Thoracic aorta (tissue), 2 donors: ENCODE measurements around the gene RPP40. TPM values are rescaled to one million over a fixed set of nuclear protein-coding genes. Genes with fewer than 3 reads are reported as not detected.
"Not testable (repeated sequence)": the region's sequence is repeated elsewhere in the genome, so short reads cannot be mapped to it uniquely, and the experiment has no call there.

Experiments
- ATAC-seq: fragments of 150-250 bp; one replicate; pipeline ENCODE4 v1.8.0; 2017; ENCODE audit warnings: low read depth; ENCODE audit not compliant: insufficient number of reproducible peaks, low FRiP score
- DNase-seq: peaks from one replicate; pipeline ENCODE4 v3.0.0-alpha.2; 2020; ENCODE audit warnings: low spot score
- H3K27ac ChIP-seq, 2 donors: fragments of 200-600 bp; sonication (generic); 1 replicate in 1 of 2; 2 replicates in 1 of 2; pipeline ENCODE4 v1.5.1; 2016; ENCODE audit warnings: mild to moderate bottlenecking in 2 of 2, moderate library complexity in 2 of 2
- H3K27me3 ChIP-seq: fragments of 200-600 bp; sonication (generic); replicated peaks from 2 replicates; pipeline ENCODE4 v1.6.0; 2016; ENCODE audit warnings: mild to moderate bottlenecking; ENCODE audit not compliant: insufficient read depth
- H3K36me3 ChIP-seq: fragments of 200-600 bp; sonication (generic); one replicate; pipeline ENCODE4 v1.5.1; 2016
- H3K4me1 ChIP-seq, 2 donors: fragments of 200-600 bp; sonication (generic); 1 replicate in 1 of 2; 2 replicates in 1 of 2; pipeline versions ENCODE4 v1.5.1 to v1.6.0; 2016; ENCODE audit warnings: low read depth in 2 of 2, mild to moderate bottlenecking in 1 of 2; ENCODE audit not compliant: control insufficient read depth in 1 of 2
- H3K4me3 ChIP-seq: fragments of 200-600 bp; sonication (generic); 2 replicates; pipeline ENCODE4 v1.5.1; 2016; ENCODE audit warnings: mild to moderate bottlenecking
- H3K9me3 ChIP-seq: fragments of 200-600 bp; sonication (generic); 2 replicates; pipeline ENCODE4 v1.5.1; 2016
- total RNA-seq, 2 donors: library from RNA; depleted of rRNA; stranded (reverse); fragments of >200 nt; gene quantifications; one replicate each; pipeline versions ENCODE4 v1.1.0 to v1.2.3, GENCODE V29; 2016
- TF ChIP-seq, protein P1 (sequence below): fragments of 200-600 bp; sonication (generic); IDR thresholded peaks from one replicate; pipeline ENCODE4 v1.5.1; 2019; ENCODE audit warnings: antibody characterized with exemption

Gene RPP40
- total RNA-seq, 2 donors from 2014 or later = 2.4 to 11.4 TPM

DNA sequence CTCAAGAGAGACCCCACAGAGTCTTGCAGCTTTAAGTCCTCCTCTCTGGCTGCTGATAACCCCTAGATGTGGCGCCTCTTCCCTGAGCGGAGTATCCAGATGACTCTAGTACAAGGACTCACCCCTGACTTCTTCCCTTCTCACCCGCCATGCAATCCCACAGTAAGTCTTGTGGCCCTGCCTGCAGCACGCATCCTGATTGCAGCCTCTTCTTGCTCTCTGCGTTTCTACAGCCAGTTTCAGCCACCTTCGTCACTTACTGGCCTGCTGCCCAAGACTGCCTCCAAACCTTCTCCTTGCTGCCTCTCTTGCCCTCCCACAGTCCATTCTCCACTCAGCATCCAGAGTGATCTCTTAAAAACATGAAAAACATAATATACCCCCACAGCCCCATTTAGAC is 2.4 kb upstream of the RPP40 start:
- Histone ChIP-seq H3K36me3 (no peaks in the 10 kb centered on the region), H3K4me1 (peaks cover 0 to 7% of the 10 kb centered on the region in 2 donors), H3K27ac (no peak overlapping the region), H3K27me3 (no peaks in the 10 kb centered on the region), H3K4me3 (no peak overlapping the region), H3K9me3 (no peaks in the 10 kb centered on the region)
- no peak for ATAC-seq
- TF ChIP-seq, protein P1, sequence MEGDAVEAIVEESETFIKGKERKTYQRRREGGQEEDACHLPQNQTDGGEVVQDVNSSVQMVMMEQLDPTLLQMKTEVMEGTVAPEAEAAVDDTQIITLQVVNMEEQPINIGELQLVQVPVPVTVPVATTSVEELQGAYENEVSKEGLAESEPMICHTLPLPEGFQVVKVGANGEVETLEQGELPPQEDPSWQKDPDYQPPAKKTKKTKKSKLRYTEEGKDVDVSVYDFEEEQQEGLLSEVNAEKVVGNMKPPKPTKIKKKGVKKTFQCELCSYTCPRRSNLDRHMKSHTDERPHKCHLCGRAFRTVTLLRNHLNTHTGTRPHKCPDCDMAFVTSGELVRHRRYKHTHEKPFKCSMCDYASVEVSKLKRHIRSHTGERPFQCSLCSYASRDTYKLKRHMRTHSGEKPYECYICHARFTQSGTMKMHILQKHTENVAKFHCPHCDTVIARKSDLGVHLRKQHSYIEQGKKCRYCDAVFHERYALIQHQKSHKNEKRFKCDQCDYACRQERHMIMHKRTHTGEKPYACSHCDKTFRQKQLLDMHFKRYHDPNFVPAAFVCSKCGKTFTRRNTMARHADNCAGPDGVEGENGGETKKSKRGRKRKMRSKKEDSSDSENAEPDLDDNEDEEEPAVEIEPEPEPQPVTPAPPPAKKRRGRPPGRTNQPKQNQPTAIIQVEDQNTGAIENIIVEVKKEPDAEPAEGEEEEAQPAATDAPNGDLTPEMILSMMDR = no peak
- DNase-seq = no peak

- H3K36me3 ChIP-seq, H3K4me1 ChIP-seq, H3K27ac ChIP-seq, H3K9me3 ChIP-seq, H3K4me3 ChIP-seq, DNase-seq, H3K27me3 ChIP-seq, ATAC-seq: not testable (repeated sequence)
These were observed 1.2 kb upstream of the RPP40 start for GRCh38 chr6:5005038-5005433.

- ATAC-seq = peak; percentile 10
- no peak for DNase-seq
- TF ChIP-seq, protein P1 = no peak
These were observed 668 bp upstream of the RPP40 start for GRCh38 chr6:5004373-5005037.

DNA sequence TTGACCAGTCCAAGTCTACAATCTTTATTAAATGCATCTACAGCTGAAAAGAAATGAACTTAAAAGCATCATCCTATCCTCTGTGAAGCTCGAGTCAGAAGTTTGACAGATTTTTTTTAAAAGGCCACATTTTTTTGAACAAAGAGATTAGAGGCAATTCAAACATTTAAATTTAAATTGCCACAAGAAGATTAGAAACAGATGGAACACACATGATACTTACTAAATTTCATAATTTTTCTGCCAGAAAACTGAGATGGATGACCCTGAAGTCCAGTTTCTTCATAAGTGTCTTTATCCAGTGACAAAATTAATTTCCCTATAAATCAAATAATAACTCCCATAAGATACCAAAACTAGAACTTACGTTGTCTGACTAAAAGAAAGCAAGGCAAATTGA is 4.3 kb downstream of the RPP40 start:
- Histone ChIP-seq H3K9me3 (no peaks in the 10 kb centered on the region), H3K27me3 (no peaks in the 10 kb centered on the region), H3K4me1 (peaks cover 0 to 4% of the 10 kb centered on the region in 2 donors), H3K27ac (no peak overlapping the region), H3K36me3 (peaks cover 7% of the 10 kb centered on the region), H3K4me3 (no peak overlapping the region)
- TF ChIP-seq, protein P1 = no peak
- DNase-seq = no peak
- no peak for ATAC-seq

More at GRCh38 chr6:5004373-5005037, 668 bp upstream of the RPP40 start:
- Histone ChIP-seq H3K27me3 (no peaks in the 10 kb centered on the region), H3K4me3 (peak overlapping the region; percentile 81), H3K36me3 (no peaks in the 10 kb centered on the region), H3K27ac (peak overlapping the region; percentile 84 to 97), H3K4me1 (peaks cover 0 to 7% of the 10 kb centered on the region in 2 donors), H3K9me3 (no peaks in the 10 kb centered on the region)

GRCh38 chr6:4997862-4998261 is 6.0 kb downstream of the RPP40 start:
- no peak overlapping the region for H3K27ac ChIP-seq
- DNase-seq = no peak
- H3K4me1 ChIP-seq = no peaks in the 10 kb centered on the region
- H3K36me3 ChIP-seq = peaks cover 7% of the 10 kb centered on the region
- H3K4me3 ChIP-seq = no peak overlapping the region
- H3K27me3 ChIP-seq = no peaks in the 10 kb centered on the region
- TF ChIP-seq, protein P1 = no peak
- H3K9me3 ChIP-seq = no peaks in the 10 kb centered on the region
- no peak for ATAC-seq

DNA sequence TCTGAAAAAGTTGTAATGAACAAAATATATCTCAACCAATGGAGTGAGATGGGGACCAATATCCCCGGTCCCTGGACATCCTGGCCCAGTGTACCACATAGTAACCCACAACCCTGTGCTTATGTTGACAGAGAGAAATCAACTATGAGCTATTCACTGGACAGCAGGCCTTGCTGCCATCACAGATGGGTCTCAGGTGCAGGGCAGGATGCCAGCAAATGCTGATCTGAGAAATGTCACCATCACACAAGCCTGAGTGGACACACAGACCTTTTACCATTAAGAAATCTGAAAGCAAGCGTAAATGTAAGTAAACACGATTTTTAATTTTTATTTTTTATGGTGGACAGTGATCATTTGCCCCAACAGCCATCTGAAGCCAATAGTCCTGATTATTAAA is 9.1 kb downstream of the RPP40 start:
- no peaks in the 10 kb centered on the region for H3K9me3 ChIP-seq
- H3K36me3 ChIP-seq = peaks cover 7% of the 10 kb centered on the region
- H3K27me3 ChIP-seq = no peaks in the 10 kb centered on the region
- TF ChIP-seq, protein P1 = no peak
- no peak overlapping the region for H3K27ac ChIP-seq
- no peaks in the 10 kb centered on the region for H3K4me1 ChIP-seq
- DNase-seq (no peak), ATAC-seq (no peak)
- H3K4me3 ChIP-seq = no peak overlapping the region
